IMR-90 (cell line): Measurements from ENCODE around the gene GRK5. TPM values are rescaled to one million over a fixed set of nuclear protein-coding genes. Genes with fewer than 3 reads are reported as not detected.

Experiments
- ATAC-seq: fragments of 200-7000 bp; cut with Tn5 transposase; 2 replicates; pipeline ENCODE4 v1.9.1; 2020; ENCODE audit warnings: low read depth, mild to moderate bottlenecking, moderate library complexity
- BruUV-seq: library from RNA; stranded (reverse); fragments of 400-500 nt; replicated peaks from 2 replicates; lab custom pipeline; 2021; lab: Mats Ljungman, UMichigan
- CTCF ChIA-PET: fragments of 300-600 bp; formaldehyde crosslinking; extraction: SDS; loops from one replicate; lab custom pipeline; 2021; ENCODE audit warnings: antibody characterized with exemption; lab: Yijun Ruan, JAX
- POLR2A ChIA-PET: fragments of 300-600 bp; sonication (Branson Sonifier 250); formaldehyde crosslinking; loops from one replicate; lab custom pipeline; 2022; ENCODE audit warnings: antibody characterized with exemption; ENCODE audit not compliant: unreplicated experiment; lab: Charles Lee
- DNase-seq: peaks from one replicate; pipeline ENCODE4 v3.0.0; 2013
- H2AFZ ChIP-seq: replicated peaks from 2 replicates; pipeline ENCODE3; 2013; ENCODE audit warnings: low read length, mild to moderate bottlenecking; ENCODE audit not compliant: poor library complexity
- H2AK5ac ChIP-seq: 2 replicates; pipeline ENCODE4 v1.6.1; 2013; ENCODE audit warnings: low read depth, low read length, inconsistent platforms
- H2AK9ac ChIP-seq: replicated peaks from 2 replicates; pipeline ENCODE3; 2013; ENCODE audit warnings: mild to moderate bottlenecking, low read depth, low read length, moderate library complexity; ENCODE audit not compliant: poor library complexity
- H2BK120ac ChIP-seq: 2 replicates; pipeline ENCODE4 v1.6.1; 2013; ENCODE audit warnings: low read depth, low read length, inconsistent platforms
- H2BK15ac ChIP-seq: 3 replicates; pipeline ENCODE4 v1.6.1; 2013; ENCODE audit warnings: low read depth, low read length, inconsistent platforms
- H2BK20ac ChIP-seq: 2 replicates; pipeline ENCODE4 v1.6.1; 2013; ENCODE audit warnings: low read depth, mild to moderate bottlenecking, inconsistent platforms, low read length, moderate library complexity
- H2BK5ac ChIP-seq: 2 replicates; pipeline ENCODE4 v1.6.1; 2013; ENCODE audit warnings: mild to moderate bottlenecking, low read depth, low read length, inconsistent platforms; ENCODE audit not compliant: poor library complexity, severe bottlenecking
- H3K14ac ChIP-seq: replicated peaks from 2 replicates; pipeline ENCODE4 v1.6.1; 2013; ENCODE audit warnings: low read depth, low read length, inconsistent platforms
- H3K18ac ChIP-seq: 2 replicates; pipeline ENCODE4 v1.6.1; 2013; ENCODE audit warnings: low read depth, low read length, control low read depth
- H3K23ac ChIP-seq: 2 replicates; pipeline ENCODE4 v1.6.1; 2013; ENCODE audit warnings: low read depth, low read length, inconsistent platforms
- H3K27ac ChIP-seq: 2 replicates; pipeline ENCODE4 v1.5.1; 2013; ENCODE audit warnings: mild to moderate bottlenecking, control low read depth, low read length; ENCODE audit not compliant: insufficient read depth
- H3K27me3 ChIP-seq: 2 replicates; pipeline ENCODE4 v1.6.1; 2013; ENCODE audit warnings: low read length; ENCODE audit not compliant: control insufficient read depth, insufficient read depth
- H3K36me3 ChIP-seq: 2 replicates; pipeline ENCODE4 v1.6.1; 2013; ENCODE audit warnings: low read length, mixed read lengths; ENCODE audit not compliant: control insufficient read depth, insufficient read depth
- H3K4ac ChIP-seq: 2 replicates; pipeline ENCODE4 v1.6.1; 2013; ENCODE audit warnings: low read depth, low read length, inconsistent platforms
- H3K4me1 ChIP-seq: 2 replicates; pipeline ENCODE4 v1.6.1; 2013; ENCODE audit warnings: low read length, mixed read lengths; ENCODE audit not compliant: control insufficient read depth, insufficient read depth
- H3K4me2 ChIP-seq: 2 replicates; pipeline ENCODE4 v1.6.1; 2013; ENCODE audit warnings: low read depth, mild to moderate bottlenecking, control low read depth, low read length, moderate library complexity
- H3K4me3 ChIP-seq: 2 replicates; pipeline ENCODE4 v1.5.1; 2013; ENCODE audit warnings: low read depth, mild to moderate bottlenecking, control low read depth, low read length, moderate library complexity; ENCODE audit not compliant: insufficient read depth
- H3K56ac ChIP-seq: 2 replicates; pipeline ENCODE4 v1.6.1; 2013; ENCODE audit warnings: low read length, inconsistent platforms; ENCODE audit not compliant: insufficient read depth; ENCODE audit errors: extremely low read depth
- H3K79me1 ChIP-seq, 2 experiments: 2 replicates each; pipeline ENCODE4 v1.6.1; 2013; ENCODE audit warnings: low read length in 2 of 2, inconsistent platforms in 1 of 2, low read depth in 1 of 2
- H3K9ac ChIP-seq: 2 replicates; pipeline ENCODE4 v1.6.1; 2013; ENCODE audit warnings: low read depth, low read length, control low read depth
- H3K9me1 ChIP-seq: 2 replicates; pipeline ENCODE4 v1.6.1; 2013; ENCODE audit warnings: low read length, inconsistent platforms; ENCODE audit not compliant: insufficient read depth
- H3K9me3 ChIP-seq: 2 replicates; pipeline ENCODE4 v1.6.1; 2013; ENCODE audit warnings: low read length; ENCODE audit not compliant: control insufficient read depth, insufficient read depth
- H4K20me1 ChIP-seq: 2 replicates; pipeline ENCODE4 v1.6.1; 2013; ENCODE audit warnings: low read length, inconsistent platforms; ENCODE audit not compliant: insufficient read depth
- H4K5ac ChIP-seq: 2 replicates; pipeline ENCODE4 v1.6.1; 2013; ENCODE audit warnings: mild to moderate bottlenecking, low read depth, low read length, control low read depth
- H4K8ac ChIP-seq, 2 experiments: 2 replicates each; pipeline ENCODE4 v1.6.1; 2013; ENCODE audit warnings: low read depth in 2 of 2, low read length in 2 of 2, control low read depth in 1 of 2, inconsistent platforms in 1 of 2
- H4K91ac ChIP-seq: 2 replicates; pipeline ENCODE4 v1.6.1; 2013; ENCODE audit warnings: low read depth, low read length, inconsistent platforms; ENCODE audit not compliant: insufficient read depth
- CEBPB ChIP-seq: IDR thresholded peaks from 2 replicates; pipeline ENCODE4 v1.6.1; 2012; ENCODE audit warnings: low read depth, low read length, improper control_type of control experiment
- CTCF ChIP-seq: conservative IDR thresholded peaks from 2 replicates; pipeline ENCODE4 v1.5.1; 2012; ENCODE audit warnings: mild to moderate bottlenecking, low read depth, low read length, improper control_type of control experiment
- FOS ChIP-seq: fragments of 150-350 bp; IDR thresholded peaks from 2 replicates; pipeline ENCODE4 v1.6.1; 2016; ENCODE audit warnings: low read depth, low read length
- NFE2L2 ChIP-seq: fragments of 150-350 bp; IDR thresholded peaks from 2 replicates; pipeline ENCODE4 v1.6.1; 2016; ENCODE audit warnings: low read depth, mild to moderate bottlenecking, low read length
- WGBS, 2 experiments: methylation state at CpG; one replicate each; pipeline versions ENCODE4 v1.1.5 to v1.1.7; 2013; ENCODE audit warnings: missing lambda C conversion rate in 2 of 2; ENCODE audit not compliant: insufficient read length in 1 of 2; ENCODE audit errors: extremely low coverage in 2 of 2; 5-methylcytosine and 5-hydroxymethylcytosine counted together
- dilution Hi-C: fragments of 300-500 bp; cut with HindIII; formaldehyde crosslinking; loops from one replicate; pipeline ENCODE4 v1.14.3; 2018; ENCODE audit warnings: low sequenced_read_pairs; ENCODE audit not compliant: unreplicated experiment
- in situ Hi-C: fragments of 300-500 bp; cut with MboI; formaldehyde crosslinking; loops from 3 replicates; pipeline ENCODE4 v1.14.3; 2019; ENCODE audit warnings: low sequenced_read_pairs, inconsistent platforms, mixed read lengths
- intact Hi-C: fragments of 100-400 bp; cut with micrococcal nuclease; formaldehyde crosslinking; loops from 2 replicates; pipeline ENCODE4 v1.10.0; 2022
- polyA plus RNA-seq, 3 experiments: library from polyadenylated mRNA; depleted of rRNA; stranded (reverse); fragments of >200 nt; gene quantifications; 2 replicates each; pipeline ENCODE4 v1.2.3, GENCODE V29; 2012; ENCODE audit warnings: low replicate concordance in 1 of 3
- total RNA-seq: library from RNA; depleted of rRNA; stranded (reverse); fragments of >200 nt; gene quantifications from 2 replicates; pipeline ENCODE4 v1.2.3, GENCODE V29; 2012

Gene GRK5
- total and polyA plus RNA-seq, 2 of the 4 experiments (the other 2 are of a cell fraction), result 12.9 to 16.3 TPM

GRCh38 chr10:119308551-119309422 lies 101.4 kb downstream of the GRK5 start:
- in situ Hi-C loops, result no loop called here
- Histone ChIP-seq H3K4ac (0 out of 2 replicates have a peak overlapping the region, but pooled peaks have one; percentile 24), H3K4me3 (no peak overlapping the region), H3K14ac (no peak overlapping the region), H3K9ac (no peak overlapping the region), H4K5ac (no peak overlapping the region), H4K91ac (no peak overlapping the region), H2BK15ac (no peak overlapping the region), H3K4me2 (no peak overlapping the region), H4K20me1 (peaks cover 99% of the 10 kb centered on the region), H3K9me1 (peaks cover 41% of the 10 kb centered on the region), H2BK20ac (no peak overlapping the region), H4K8ac (no peak overlapping the region), H2AFZ (no peak overlapping the region), H3K79me1 (peaks cover 41 to 97% of the 10 kb centered on the region in 2 experiments), H3K9me3 (no peaks in the 10 kb centered on the region), H3K27ac (no peak overlapping the region), H3K27me3 (no peaks in the 10 kb centered on the region), H2BK120ac (no peak overlapping the region), H2AK5ac (peak overlapping the region; percentile 48; the same call in 1 of the 2 replicates), H3K36me3 (peaks cover 15% of the 10 kb centered on the region), H3K56ac (no peak overlapping the region), H2AK9ac (no peak overlapping the region), H2BK5ac (no peak overlapping the region), H3K18ac (no peak overlapping the region), H3K4me1 (peaks cover 21% of the 10 kb centered on the region), H3K23ac (no peak overlapping the region)
- 95% methylated on average over 11 of the region's 24 CpGs; no CpG with 5 or more reads in 1 of the 2 experiments for WGBS, 2 experiments
- no TSS peak for BruUV-seq
- dilution Hi-C loops, result no loop called here
- TF ChIP-seq CEBPB (no peak), FOS (no peak), CTCF (no peak), NFE2L2 (no peak)
- ChIA-PET POLR2A (no interaction called here), CTCF (no interaction called here)
- intact Hi-C loops, result no loop called here
- ATAC-seq, result no peak
- no peak for DNase-seq
